Ectodermal cell (in vitro differentiated cells): Measurements from ENCODE around the gene CUL2.

Experiments
- H3K27ac ChIP-seq: 2 replicates; pipeline ENCODE4 v1.7.0; 2013; ENCODE audit warnings: mild to moderate bottlenecking, low read depth, low read length; ENCODE audit not compliant: insufficient read depth, poor library complexity, severe bottlenecking
- H3K27me3 ChIP-seq: 2 replicates; pipeline ENCODE4 v1.7.0; 2013; ENCODE audit warnings: mild to moderate bottlenecking, low read length; ENCODE audit not compliant: insufficient read depth, control insufficient read depth, poor library complexity, severe bottlenecking
- H3K36me3 ChIP-seq: one replicate; pipeline ENCODE4 v1.7.0; 2013; ENCODE audit warnings: low read length; ENCODE audit not compliant: control insufficient read depth, insufficient read depth
- H3K4me1 ChIP-seq: one replicate; pipeline ENCODE4 v1.7.0; 2013; ENCODE audit warnings: low read length; ENCODE audit not compliant: control insufficient read depth, insufficient read depth
- H3K4me3 ChIP-seq: 2 replicates; pipeline ENCODE4 v1.7.0; 2013; ENCODE audit warnings: low read depth, low read length, control low read depth; ENCODE audit not compliant: insufficient read depth
- H3K9me3 ChIP-seq: 2 replicates; pipeline ENCODE4 v1.7.0; 2013; ENCODE audit warnings: mild to moderate bottlenecking, low read length, moderate library complexity; ENCODE audit not compliant: control insufficient read depth
- WGBS, 2 experiments: methylation state at CpG; one replicate each; pipeline ENCODE4 v1.1.7; 2013; ENCODE audit warnings: missing lambda C conversion rate in 2 of 2; 5-methylcytosine and 5-hydroxymethylcytosine counted together

Gene CUL2

DNA sequence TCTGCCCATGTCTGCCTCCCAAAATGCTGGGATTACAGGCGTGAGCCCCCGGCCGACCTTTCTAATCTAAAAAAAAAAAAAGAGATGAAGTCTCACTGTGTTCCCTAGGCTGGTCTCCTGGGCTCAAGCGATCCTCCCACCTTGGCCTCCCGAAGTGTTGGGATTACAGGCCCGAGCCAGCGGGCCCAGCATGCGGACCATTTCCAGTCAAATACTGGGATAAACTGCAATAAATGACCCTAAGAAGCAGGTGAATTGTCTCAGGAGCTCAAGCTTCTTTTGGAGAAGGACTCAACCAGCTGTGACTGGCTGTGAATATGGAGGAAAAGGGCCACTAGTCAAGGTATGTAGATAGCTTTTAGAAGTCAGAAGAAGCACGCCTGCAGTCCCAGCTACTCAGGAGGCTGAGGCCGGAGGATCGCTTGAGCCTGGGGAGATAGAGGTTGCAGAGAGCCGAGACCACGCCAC is 36.0 kb upstream of the CUL2 start:
- peak overlapping the region; percentile 49 for H3K4me3 ChIP-seq
- H3K27ac ChIP-seq = peak overlapping the region; percentile 63
- H3K27me3 ChIP-seq = no peaks in the 10 kb centered on the region
- no peaks in the 10 kb centered on the region for H3K9me3 ChIP-seq
- 85 to 88% methylated on average over 13 of the region's 13 CpGs for WGBS, 2 experiments
- H3K36me3 ChIP-seq = no peaks in the 10 kb centered on the region
- H3K4me1 ChIP-seq = no peaks in the 10 kb centered on the region

DNA sequence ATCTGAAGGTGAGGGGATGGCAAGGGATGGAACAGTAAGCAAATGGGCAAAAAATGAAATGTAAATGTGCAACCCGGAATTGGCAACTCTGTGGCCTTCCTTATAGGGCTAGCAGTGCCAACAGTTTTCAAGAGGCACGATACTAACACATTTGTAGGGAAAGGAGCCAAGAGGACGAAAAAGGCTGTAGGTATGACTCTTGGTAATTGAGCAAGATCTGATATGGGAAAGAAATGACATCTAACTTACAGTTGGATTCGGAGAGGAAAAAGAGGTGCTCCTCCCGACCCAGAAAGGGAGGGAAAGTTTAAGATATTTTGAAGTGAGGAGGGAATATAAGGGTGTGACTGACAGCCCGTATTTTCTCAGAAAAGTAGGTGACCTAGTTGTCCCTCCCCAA is 34.4 kb upstream of the CUL2 start:
- no peaks in the 10 kb centered on the region for H3K9me3 ChIP-seq
- 89 to 93% methylated on average over 6 of the region's 6 CpGs for WGBS, 2 experiments
- no peaks in the 10 kb centered on the region for H3K27me3 ChIP-seq
- no peaks in the 10 kb centered on the region for H3K4me1 ChIP-seq
- no peak overlapping the region for H3K4me3 ChIP-seq
- H3K36me3 ChIP-seq = no peaks in the 10 kb centered on the region
- H3K27ac ChIP-seq = no peak overlapping the region

DNA sequence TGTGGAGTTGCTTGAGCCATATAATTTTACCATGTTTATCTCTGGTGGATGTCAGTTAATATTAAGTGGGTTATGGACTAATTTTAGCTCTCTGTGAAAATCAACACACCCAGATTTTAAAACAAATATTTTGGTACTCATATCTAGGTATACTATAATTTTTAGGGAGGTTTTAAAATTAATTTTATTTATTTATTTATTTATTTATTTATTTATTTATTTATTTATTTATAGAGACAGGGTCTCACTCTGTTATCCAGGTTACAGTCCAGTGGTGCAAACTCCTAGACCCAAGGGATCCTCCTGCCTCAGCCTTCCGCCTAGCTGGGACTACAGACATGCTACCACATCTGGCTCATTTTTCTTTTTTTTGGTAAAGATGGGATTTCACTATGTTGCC is 29.2 kb upstream of the CUL2 start:
- WGBS, 2 experiments = 73 to 92% methylated on average over 1 of the region's 1 CpG
- H3K4me1 ChIP-seq = no peaks in the 10 kb centered on the region
- no peak overlapping the region for H3K4me3 ChIP-seq
- H3K9me3 ChIP-seq = no peaks in the 10 kb centered on the region
- H3K27me3 ChIP-seq = no peaks in the 10 kb centered on the region
- no peak overlapping the region for H3K27ac ChIP-seq
- no peaks in the 10 kb centered on the region for H3K36me3 ChIP-seq

DNA sequence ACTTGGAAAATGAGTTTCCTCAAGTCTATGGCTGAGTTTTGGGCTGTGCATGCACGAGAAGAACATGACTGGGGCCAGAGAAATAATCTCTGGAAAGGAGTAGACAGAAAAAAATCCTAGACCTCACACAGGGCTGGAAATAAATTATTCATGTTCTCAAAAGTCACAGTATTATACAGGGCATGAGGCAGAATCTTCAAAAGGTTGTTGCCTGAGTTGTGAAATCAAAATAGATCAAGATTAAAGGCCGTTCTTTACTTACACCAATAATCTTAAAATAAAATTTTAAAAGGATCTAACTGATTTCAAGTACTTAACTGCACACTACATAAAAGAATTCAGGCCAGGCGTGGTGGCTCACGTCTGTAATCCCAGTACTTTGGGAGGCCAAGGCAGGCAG is 22.4 kb upstream of the CUL2 start:
- H3K36me3 ChIP-seq = no peaks in the 10 kb centered on the region
- no peaks in the 10 kb centered on the region for H3K9me3 ChIP-seq
- H3K27me3 ChIP-seq = no peaks in the 10 kb centered on the region
- H3K4me1 ChIP-seq = no peaks in the 10 kb centered on the region
- 90 to 95% methylated on average over 4 of the region's 4 CpGs for WGBS, 2 experiments
- H3K27ac ChIP-seq = no peak overlapping the region
- H3K4me3 ChIP-seq = no peak overlapping the region

DNA sequence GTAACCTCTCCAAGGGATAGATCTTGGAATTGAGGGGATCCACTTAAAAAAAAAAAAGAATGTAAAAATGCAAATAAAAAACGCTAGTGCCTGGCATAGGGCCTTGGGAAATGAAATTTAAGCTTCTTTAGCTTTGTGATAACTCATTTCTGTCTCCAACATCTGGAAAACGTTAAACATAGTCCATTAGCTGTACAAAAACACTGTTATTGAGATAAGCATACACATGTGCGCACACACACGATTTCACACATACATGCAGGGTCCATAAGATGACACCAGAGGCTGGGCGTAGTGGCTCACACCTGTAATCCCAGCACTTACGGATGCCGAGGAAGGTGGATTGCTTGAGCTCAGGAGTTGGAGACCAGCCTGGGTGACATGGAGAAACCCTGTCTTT is 13.7 kb upstream of the CUL2 start:
- H3K27me3 ChIP-seq = no peaks in the 10 kb centered on the region
- H3K36me3 ChIP-seq = no peaks in the 10 kb centered on the region
- WGBS, 2 experiments = 76 to 82% methylated on average over 7 of the region's 7 CpGs

DNA sequence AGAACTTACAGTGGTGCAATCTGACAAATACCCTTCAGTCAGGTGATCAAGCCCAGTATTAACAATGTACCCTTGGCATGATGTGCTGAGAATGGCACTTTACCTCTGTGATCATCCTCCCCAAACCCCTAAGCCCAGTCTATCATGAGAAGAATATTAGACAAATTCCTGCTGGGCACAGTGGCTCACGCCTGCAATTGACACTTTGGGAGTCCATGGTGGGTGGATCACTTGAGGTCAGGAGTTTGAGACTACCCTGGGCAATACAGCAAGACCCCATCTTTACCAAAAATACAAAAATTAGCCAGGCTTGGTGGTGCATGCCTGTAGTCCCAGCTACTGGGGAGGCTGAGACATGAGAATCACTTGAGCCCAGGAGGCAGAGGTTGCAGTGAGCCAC is 7.4 kb upstream of the CUL2 start:
- Histone ChIP-seq H3K27ac (no peak overlapping the region), H3K36me3 (no peaks in the 10 kb centered on the region), H3K4me3 (no peak overlapping the region), H3K9me3 (no peaks in the 10 kb centered on the region), H3K4me1 (no peaks in the 10 kb centered on the region), H3K27me3 (no peaks in the 10 kb centered on the region)
- 77 to 86% methylated on average over 1 of the region's 1 CpG for WGBS, 2 experiments

More for the DNA sequence above, 13.7 kb upstream of the CUL2 start:
- H3K4me1 ChIP-seq = no peaks in the 10 kb centered on the region
- H3K27ac ChIP-seq = no peak overlapping the region
- H3K9me3 ChIP-seq = no peaks in the 10 kb centered on the region
- H3K4me3 ChIP-seq = no peak overlapping the region

DNA sequence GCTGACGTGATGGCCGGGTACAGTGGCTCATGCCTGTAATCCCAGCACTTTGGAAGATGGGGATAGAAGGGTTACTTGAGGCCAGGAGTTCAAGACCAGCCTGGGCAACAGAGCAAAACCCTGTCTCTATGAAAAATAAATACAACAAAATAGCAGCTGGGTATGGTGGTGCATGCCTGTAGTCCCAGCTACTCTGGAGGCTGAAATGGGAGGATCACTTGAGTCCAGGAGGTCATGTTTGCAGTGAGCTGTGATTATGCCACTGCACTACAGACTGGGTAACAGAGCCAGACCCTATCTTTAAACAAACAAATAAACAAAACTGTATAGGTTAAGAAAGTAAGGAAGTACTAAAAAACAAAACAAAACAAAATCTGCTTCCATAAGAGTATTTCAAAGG is 6.2 kb upstream of the CUL2 start:
- no peak overlapping the region for H3K4me3 ChIP-seq
- no peaks in the 10 kb centered on the region for H3K27me3 ChIP-seq
- H3K4me1 ChIP-seq = no peaks in the 10 kb centered on the region
- H3K27ac ChIP-seq = no peak overlapping the region
- no peaks in the 10 kb centered on the region for H3K9me3 ChIP-seq
- 88 to 89% methylated on average over 2 of the region's 2 CpGs for WGBS, 2 experiments
- no peaks in the 10 kb centered on the region for H3K36me3 ChIP-seq

DNA sequence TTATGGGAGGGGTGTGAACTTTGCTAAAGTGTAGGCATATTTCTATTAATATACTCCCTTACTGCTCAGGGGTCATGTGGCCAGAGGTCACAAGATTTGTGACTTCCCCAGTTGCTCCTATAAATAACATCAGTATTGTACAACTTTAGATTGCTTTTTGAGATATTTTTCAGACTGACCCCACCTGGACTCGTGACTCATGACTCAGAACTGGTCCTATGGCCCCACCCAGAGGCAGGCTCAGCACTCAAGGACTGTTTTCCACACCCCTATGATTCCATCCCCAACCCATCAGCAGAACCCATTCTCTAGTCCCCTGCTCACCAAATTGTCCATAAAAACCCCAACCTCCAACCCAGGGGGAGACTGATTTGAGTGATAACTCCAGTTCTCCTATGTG is 2.7 kb upstream of the CUL2 start:
- H3K27me3 ChIP-seq = no peaks in the 10 kb centered on the region

DNA sequence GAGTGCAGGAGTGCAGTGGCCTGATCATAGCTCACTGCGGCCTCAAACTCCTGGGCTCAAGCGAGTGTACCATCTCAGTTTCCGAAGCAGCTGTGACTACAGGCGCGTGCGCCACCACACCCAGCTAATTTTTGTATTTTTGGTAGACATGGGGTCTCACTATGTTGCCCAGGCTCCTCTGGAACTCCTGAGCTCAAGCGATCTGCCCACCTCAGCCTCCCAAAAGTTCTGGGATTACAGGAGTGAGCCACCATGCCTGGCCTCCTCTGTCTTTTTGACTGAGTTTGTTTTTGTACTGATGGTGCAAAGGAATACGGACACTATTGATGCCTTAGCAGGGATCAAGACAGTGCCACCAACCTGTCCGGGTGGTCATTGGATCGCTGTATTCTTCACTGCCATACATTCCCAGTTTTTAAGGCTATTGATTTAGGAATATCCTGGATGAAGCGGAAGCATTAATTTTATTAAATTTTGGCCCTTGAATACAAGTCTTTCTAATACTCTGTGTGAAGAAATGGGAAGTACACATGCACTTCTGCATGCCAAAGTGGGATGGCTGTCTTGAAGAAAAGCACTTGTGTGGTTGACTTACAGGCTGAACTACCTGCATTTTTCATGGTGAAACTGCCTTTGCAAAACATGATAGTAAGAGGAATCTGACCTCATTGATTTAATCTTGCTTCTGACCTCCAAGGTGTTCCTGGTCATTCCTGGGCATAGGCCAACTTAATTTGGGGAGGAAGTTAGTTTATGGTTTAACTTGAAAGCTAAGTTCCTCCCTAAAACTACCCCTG is 2.1 kb upstream of the CUL2 start:
- Histone ChIP-seq H3K36me3 (no peaks in the 10 kb centered on the region), H3K27ac (no peak overlapping the region), H3K4me1 (no peaks in the 10 kb centered on the region), H3K9me3 (no peaks in the 10 kb centered on the region), H3K4me3 (no peak overlapping the region), H3K27me3 (no peaks in the 10 kb centered on the region)
- 88 to 92% methylated on average over 11 of the region's 11 CpGs for WGBS, 2 experiments

More for the DNA sequence above, 2.7 kb upstream of the CUL2 start:
- Histone ChIP-seq H3K4me3 (no peak overlapping the region), H3K4me1 (no peaks in the 10 kb centered on the region), H3K9me3 (no peaks in the 10 kb centered on the region), H3K27ac (no peak overlapping the region), H3K36me3 (no peaks in the 10 kb centered on the region)
- WGBS, 2 experiments = 76 to 87% methylated on average over 1 of the region's 1 CpG

DNA sequence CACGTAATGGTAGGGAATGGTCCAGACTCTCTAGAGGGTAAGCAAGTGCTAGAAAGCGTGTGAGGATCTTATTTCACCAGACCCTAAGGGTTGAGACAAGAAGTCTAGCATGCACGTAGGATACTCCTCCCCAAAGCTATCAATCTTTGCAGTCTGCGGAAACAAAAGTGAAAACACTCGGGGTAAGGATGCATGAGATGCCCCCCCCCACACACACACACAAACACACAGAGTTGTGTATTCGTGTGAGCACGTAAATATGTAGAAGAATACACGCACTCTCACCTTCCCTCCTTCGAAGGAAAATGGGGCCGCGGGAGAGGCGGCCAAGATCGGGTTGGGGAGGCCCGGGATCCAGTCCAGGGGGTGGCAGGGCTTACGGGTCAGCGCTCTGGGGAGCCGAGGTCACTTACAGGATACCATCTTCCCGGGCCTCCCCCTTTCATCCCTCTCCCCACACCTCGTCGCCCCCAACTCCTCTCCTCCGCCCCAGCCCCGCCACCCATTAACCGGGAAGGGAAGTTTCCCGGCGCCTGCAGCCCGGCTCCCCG is 455 bp downstream of the CUL2 start:
- WGBS, 2 experiments = 1 to 2% methylated on average over 24 to 27 of the region's 27 CpGs
- Histone ChIP-seq H3K4me3 (peak overlapping the region; percentile 90), H3K36me3 (no peaks in the 10 kb centered on the region), H3K27ac (no peak overlapping the region), H3K9me3 (no peaks in the 10 kb centered on the region), H3K4me1 (no peaks in the 10 kb centered on the region), H3K27me3 (no peaks in the 10 kb centered on the region)
